ENCODE measurements around the gene MAP1LC3C.

DNA sequence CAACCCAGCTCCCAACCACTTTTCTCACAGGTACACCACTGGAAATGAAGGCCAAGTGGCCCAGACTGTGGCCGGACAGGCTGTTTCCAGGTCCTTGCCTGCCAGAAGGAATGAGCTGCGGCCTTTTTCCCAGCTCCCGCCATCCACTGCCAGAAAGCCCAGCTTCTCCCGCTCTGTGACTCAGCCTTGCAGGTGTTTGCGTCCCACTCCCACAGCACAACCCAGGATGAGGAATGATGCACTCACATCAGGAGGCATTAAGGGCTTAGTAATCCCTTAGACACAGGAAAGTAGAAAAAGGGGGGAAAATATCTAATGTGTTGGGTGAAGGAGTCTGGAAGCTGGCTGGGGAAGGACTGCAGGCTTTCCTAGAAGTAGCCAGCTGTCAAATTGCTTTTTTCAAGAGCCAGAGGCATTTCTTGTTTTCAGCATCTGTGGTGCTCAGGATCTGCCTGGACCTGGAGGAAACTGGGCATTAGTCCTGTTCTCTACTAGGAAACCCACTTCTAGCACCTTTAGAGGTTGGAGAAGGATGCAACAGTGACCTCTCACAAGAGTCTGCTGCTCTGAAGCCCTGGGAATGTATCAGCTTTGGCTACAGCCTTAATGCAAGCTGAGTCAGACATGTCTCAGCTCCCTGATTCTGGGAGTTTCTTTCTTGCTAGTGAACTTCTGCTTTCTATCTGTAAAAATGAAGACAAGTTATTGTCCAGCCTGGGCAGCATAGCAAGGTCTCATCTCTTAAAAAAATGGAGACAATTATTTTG lies 13.2 kb upstream of the MAP1LC3C start:
- TF ChIP-seq, protein P1, sequence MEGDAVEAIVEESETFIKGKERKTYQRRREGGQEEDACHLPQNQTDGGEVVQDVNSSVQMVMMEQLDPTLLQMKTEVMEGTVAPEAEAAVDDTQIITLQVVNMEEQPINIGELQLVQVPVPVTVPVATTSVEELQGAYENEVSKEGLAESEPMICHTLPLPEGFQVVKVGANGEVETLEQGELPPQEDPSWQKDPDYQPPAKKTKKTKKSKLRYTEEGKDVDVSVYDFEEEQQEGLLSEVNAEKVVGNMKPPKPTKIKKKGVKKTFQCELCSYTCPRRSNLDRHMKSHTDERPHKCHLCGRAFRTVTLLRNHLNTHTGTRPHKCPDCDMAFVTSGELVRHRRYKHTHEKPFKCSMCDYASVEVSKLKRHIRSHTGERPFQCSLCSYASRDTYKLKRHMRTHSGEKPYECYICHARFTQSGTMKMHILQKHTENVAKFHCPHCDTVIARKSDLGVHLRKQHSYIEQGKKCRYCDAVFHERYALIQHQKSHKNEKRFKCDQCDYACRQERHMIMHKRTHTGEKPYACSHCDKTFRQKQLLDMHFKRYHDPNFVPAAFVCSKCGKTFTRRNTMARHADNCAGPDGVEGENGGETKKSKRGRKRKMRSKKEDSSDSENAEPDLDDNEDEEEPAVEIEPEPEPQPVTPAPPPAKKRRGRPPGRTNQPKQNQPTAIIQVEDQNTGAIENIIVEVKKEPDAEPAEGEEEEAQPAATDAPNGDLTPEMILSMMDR (IDR thresholded peaks at IDR 0.05) = no peak
- TF ChIP-seq POLR2A (IDR thresholded peaks at IDR 0.05) (no peak), POLR2AphosphoS5 (IDR thresholded peaks at IDR 0.05) (no peak)

All from transverse colon (tissue), 4 donors.